Suprapubic skin (tissue), 3 donors: ENCODE results near the gene UBL3.

ENCODE experiments used
- POLR2A ChIP-seq, 2 donors: fragments of 450-650 bp; IDR thresholded peaks; one replicate each; pipeline ENCODE4 v1.6.1; 2017; ENCODE audit warnings: antibody characterized with exemption in 2 of 2, mild to moderate bottlenecking in 2 of 2, moderate library complexity in 2 of 2
- TF ChIP-seq, protein P1 (sequence below), 2 donors: fragments of 200-600 bp in 1 of 2; fragments of 450-650 bp in 1 of 2; sonication (generic) in 1 of 2; IDR thresholded peaks; one replicate each; pipeline ENCODE4 v1.5.1; 2016 to 2019; ENCODE audit warnings: antibody characterized with exemption in 2 of 2, mild to moderate bottlenecking in 1 of 2, moderate library complexity in 1 of 2

DNA sequence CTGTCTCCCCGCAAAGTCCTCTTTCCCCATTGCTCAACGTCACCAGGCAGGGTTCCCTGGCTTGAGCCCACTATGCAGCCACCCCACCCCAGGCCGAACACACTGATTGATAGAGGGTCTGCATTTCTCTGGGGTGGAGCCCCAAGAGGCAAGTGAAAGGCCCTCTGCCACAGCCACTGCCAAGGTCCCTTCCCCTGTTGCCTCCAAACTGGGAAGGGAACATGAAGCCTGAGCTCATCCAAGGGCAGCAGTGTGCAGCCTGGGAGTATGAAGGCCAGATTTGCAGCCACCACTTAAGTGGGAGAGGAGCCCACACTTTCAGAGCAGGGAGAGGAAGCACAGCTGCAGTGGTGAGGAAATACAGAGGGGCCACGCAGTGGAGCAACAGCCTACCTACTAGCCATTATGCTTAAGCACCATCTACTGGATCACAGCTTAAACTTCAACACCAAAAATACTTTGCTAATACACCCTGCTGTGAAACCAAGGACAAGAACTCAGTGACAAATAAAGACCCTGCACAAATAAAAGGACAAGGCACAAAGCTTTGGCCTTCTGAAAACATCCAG lies 48.6 kb downstream of the UBL3 start:
- TF ChIP-seq POLR2A (IDR thresholded peaks at IDR 0.05): no peak
- TF ChIP-seq, protein P1, sequence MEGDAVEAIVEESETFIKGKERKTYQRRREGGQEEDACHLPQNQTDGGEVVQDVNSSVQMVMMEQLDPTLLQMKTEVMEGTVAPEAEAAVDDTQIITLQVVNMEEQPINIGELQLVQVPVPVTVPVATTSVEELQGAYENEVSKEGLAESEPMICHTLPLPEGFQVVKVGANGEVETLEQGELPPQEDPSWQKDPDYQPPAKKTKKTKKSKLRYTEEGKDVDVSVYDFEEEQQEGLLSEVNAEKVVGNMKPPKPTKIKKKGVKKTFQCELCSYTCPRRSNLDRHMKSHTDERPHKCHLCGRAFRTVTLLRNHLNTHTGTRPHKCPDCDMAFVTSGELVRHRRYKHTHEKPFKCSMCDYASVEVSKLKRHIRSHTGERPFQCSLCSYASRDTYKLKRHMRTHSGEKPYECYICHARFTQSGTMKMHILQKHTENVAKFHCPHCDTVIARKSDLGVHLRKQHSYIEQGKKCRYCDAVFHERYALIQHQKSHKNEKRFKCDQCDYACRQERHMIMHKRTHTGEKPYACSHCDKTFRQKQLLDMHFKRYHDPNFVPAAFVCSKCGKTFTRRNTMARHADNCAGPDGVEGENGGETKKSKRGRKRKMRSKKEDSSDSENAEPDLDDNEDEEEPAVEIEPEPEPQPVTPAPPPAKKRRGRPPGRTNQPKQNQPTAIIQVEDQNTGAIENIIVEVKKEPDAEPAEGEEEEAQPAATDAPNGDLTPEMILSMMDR (IDR thresholded peaks at IDR 0.05): no peak
